Fibroblast of upper back skin (primary cell): ENCODE data around the gene PNCK.
A peak's percentile ranks its signal among the peaks of the same experiment; 100 is the strongest.
"Not testable (repeated sequence)": the region's sequence is repeated elsewhere in the genome, so short reads cannot be mapped to it uniquely, and the experiment has no call there.

Source experiments
- DNase-seq: peaks from one replicate; pipeline ENCODE4 v3.0.0-alpha.2; 2013

Gene PNCK

GRCh38 chrX:153673428-153674218 lies at the start of gene PNCK:
TSS of gene PNCK (minus strand) at chrX:153673813. CDS start at chrX:153673076, 737 bp downstream.
- no peak for DNase-seq

GRCh38 chrX:153722704-153723350 lies 49.2 kb upstream of the PNCK start:
- DNase-seq = no peak

- DNase-seq = no peak
Observed at GRCh38 chrX:153719701-153720100, 46.1 kb upstream of the PNCK start.

GRCh38 chrX:153719238-153719637 lies 45.6 kb upstream of the PNCK start:
- DNase-seq = no peak

- DNase-seq = no peak
Observed at GRCh38 chrX:153717445-153717844, 43.8 kb upstream of the PNCK start.

GRCh38 chrX:153714256-153714655 lies 40.6 kb upstream of the PNCK start:
- DNase-seq = no peak

GRCh38 chrX:153709726-153710674 lies 36.4 kb upstream of the PNCK start:
- no peak for DNase-seq

GRCh38 chrX:153708415-153708814 lies 34.8 kb upstream of the PNCK start:
- peak; percentile 68 for DNase-seq

GRCh38 chrX:153707406-153707805 lies 33.8 kb upstream of the PNCK start:
- DNase-seq = no peak

GRCh38 chrX:153706799-153707198 lies 33.2 kb upstream of the PNCK start:
- no peak for DNase-seq

- DNase-seq = not testable (repeated sequence)
Observed at GRCh38 chrX:153705403-153706060, 31.9 kb upstream of the PNCK start.

GRCh38 chrX:153704631-153705402 lies 31.2 kb upstream of the PNCK start:
- DNase-seq = not testable (repeated sequence)

GRCh38 chrX:153704021-153704526 lies 30.5 kb upstream of the PNCK start:
- DNase-seq = no peak

GRCh38 chrX:153703036-153703370 lies 29.4 kb upstream of the PNCK start:
- DNase-seq = peak; percentile 41

- DNase-seq = no peak
Observed at GRCh38 chrX:153702336-153703035, 28.9 kb upstream of the PNCK start.

GRCh38 chrX:153701706-153702105 lies 28.1 kb upstream of the PNCK start:
- DNase-seq = no peak

- no peak for DNase-seq
Observed at GRCh38 chrX:153700967-153701366, 27.4 kb upstream of the PNCK start.

- no peak for DNase-seq
Observed at GRCh38 chrX:153700376-153700945, 26.8 kb upstream of the PNCK start.

GRCh38 chrX:153699784-153700371 lies 26.3 kb upstream of the PNCK start:
- not testable (repeated sequence) for DNase-seq

GRCh38 chrX:153699210-153699783 lies 25.7 kb upstream of the PNCK start:
- not testable (repeated sequence) for DNase-seq
